Neural cell (in vitro differentiated cells): ENCODE data around the gene KLHL21. TPM values are rescaled to one million over a fixed set of nuclear protein-coding genes. Genes with fewer than 3 reads are reported as not detected.

Experiments
- H2AFZ ChIP-seq: fragments of 200-600, 300-800 bp; sonication (generic), shearing (Covaris generic); 2 replicates; pipeline ENCODE4 v1.6.0; 2014; ENCODE audit warnings: low read depth, mild to moderate bottlenecking, antibody characterized with exemption, low read length, moderate library complexity
- H3F3A ChIP-seq: fragments of 200-600 bp; shearing (Covaris generic); 2 replicates; pipeline ENCODE4 v1.6.1; 2016; ENCODE audit warnings: mild to moderate bottlenecking, moderate library complexity, mixed read lengths, antibody characterized with exemption, low read length; ENCODE audit not compliant: insufficient read depth, poor library complexity, severe bottlenecking
- H3K27ac ChIP-seq: fragments of 200-600, 300-800 bp; sonication (generic), shearing (Covaris generic); 2 replicates; pipeline ENCODE4 v1.5.1; 2014; ENCODE audit warnings: mild to moderate bottlenecking, low read length, moderate library complexity
- H3K27me3 ChIP-seq: fragments of 300-800, 200-600 bp; sonication (generic), shearing (Covaris generic); 2 replicates; pipeline ENCODE4 v1.6.0; 2014; ENCODE audit warnings: mild to moderate bottlenecking, low read depth, low read length, moderate library complexity; ENCODE audit not compliant: insufficient read depth
- H3K36me3 ChIP-seq: fragments of 300-800, 200-600 bp; sonication (generic), shearing (Covaris generic); 2 replicates; pipeline ENCODE4 v1.5.1; 2014; ENCODE audit warnings: mild to moderate bottlenecking, antibody characterized with exemption, low read length, moderate library complexity; ENCODE audit not compliant: insufficient read depth
- H3K4me2 ChIP-seq: fragments of 300-800, 200-600 bp; sonication (generic), shearing (Covaris generic); 2 replicates; pipeline ENCODE4 v1.6.0; 2014; ENCODE audit warnings: mild to moderate bottlenecking, low read length
- H3K4me3 ChIP-seq: fragments of 300-800, 200-600 bp; sonication (generic), shearing (Covaris generic); 2 replicates; pipeline ENCODE4 v1.5.1; 2014; ENCODE audit warnings: mild to moderate bottlenecking, low read length, moderate library complexity
- H3K79me2 ChIP-seq: fragments of 200-600 bp; shearing (Covaris generic); replicated peaks from 2 replicates; pipeline ENCODE4 v1.6.0; 2014; ENCODE audit warnings: mild to moderate bottlenecking, low read length, moderate library complexity; ENCODE audit not compliant: insufficient read depth
- H3K9ac ChIP-seq: fragments of 300-800, 200-600 bp; sonication (generic), shearing (Covaris generic); 2 replicates; pipeline ENCODE4 v1.6.1; 2016; ENCODE audit warnings: mild to moderate bottlenecking, low read length, mixed read lengths
- H3K9me2 ChIP-seq: fragments of 200-600 bp; shearing (Covaris generic); 2 replicates; pipeline ENCODE4 v1.6.1; 2016; ENCODE audit warnings: mild to moderate bottlenecking, low read length, mixed read lengths; ENCODE audit not compliant: insufficient read depth
- H3K9me3 ChIP-seq: fragments of 200-600, 300-800 bp; sonication (generic), shearing (Covaris generic); 2 replicates; pipeline ENCODE4 v1.6.1; 2016; ENCODE audit warnings: mild to moderate bottlenecking, mixed run types, low read length, moderate library complexity, mixed read lengths
- H4K20me1 ChIP-seq: fragments of 200-600 bp; shearing (Covaris generic); 2 replicates; pipeline ENCODE4 v1.6.1; 2016; ENCODE audit warnings: mild to moderate bottlenecking, mixed run types; ENCODE audit not compliant: insufficient read depth
- CTCF ChIP-seq: fragments of 450-650 bp; IDR thresholded peaks from 2 replicates; pipeline ENCODE4 v1.5.1; 2014; ENCODE audit warnings: antibody characterized with exemption, mild to moderate bottlenecking, moderate library complexity; ENCODE audit not compliant: poor library complexity, severe bottlenecking
- EP300 ChIP-seq: fragments of 450-650 bp; conservative IDR thresholded peaks from 2 replicates; pipeline ENCODE4 v1.6.1; 2014; ENCODE audit warnings: antibody characterized with exemption, mild to moderate bottlenecking, moderate library complexity; ENCODE audit not compliant: poor library complexity, severe bottlenecking
- EZH2 ChIP-seq: fragments of 200-600, 300-800 bp; shearing (Covaris generic), sonication (generic); IDR thresholded peaks from 2 replicates; pipeline ENCODE4 v1.6.1; 2014; ENCODE audit warnings: antibody characterized with exemption, low read length, borderline replicate concordance, mild to moderate bottlenecking; ENCODE audit not compliant: insufficient read depth, poor library complexity, severe bottlenecking
- MXI1 ChIP-seq: fragments of 450-650 bp; conservative IDR thresholded peaks from 2 replicates; pipeline ENCODE4 v1.6.1; 2014; ENCODE audit warnings: antibody characterized with exemption, mild to moderate bottlenecking; ENCODE audit not compliant: poor library complexity, severe bottlenecking
- POLR2AphosphoS5 ChIP-seq: IDR thresholded peaks from 2 replicates; pipeline ENCODE4 v1.6.1; 2012
- RAD21 ChIP-seq: fragments of 450-650 bp; conservative IDR thresholded peaks from 2 replicates; pipeline ENCODE4 v1.6.1; 2014; ENCODE audit warnings: antibody characterized with exemption, mild to moderate bottlenecking, moderate library complexity
- REST ChIP-seq: IDR thresholded peaks from 2 replicates; pipeline ENCODE4 v1.6.1; 2012; ENCODE audit warnings: borderline replicate concordance
- SMC3 ChIP-seq: fragments of 450-650 bp; conservative IDR thresholded peaks from 2 replicates; pipeline ENCODE4 v1.6.1; 2014; ENCODE audit warnings: antibody characterized with exemption, mild to moderate bottlenecking, moderate library complexity; ENCODE audit not compliant: poor library complexity
- TAF1 ChIP-seq: IDR thresholded peaks from 2 replicates; pipeline ENCODE4 v1.6.1; 2012; ENCODE audit warnings: low read depth
- polyA plus RNA-seq: library from polyadenylated mRNA; depleted of rRNA; stranded (reverse); fragments of >200 nt; gene quantifications from 2 replicates; pipeline ENCODE4 v1.2.3, GENCODE V29; 2014

KLHL21 gene
- polyA plus RNA-seq, 1 donor from 2014 or later, result 8.4 TPM

GRCh38 chr1:6591644-6592043 is 11.0 kb downstream of the KLHL21 start:
- H4K20me1 ChIP-seq, result no peaks in the 10 kb centered on the region
- H3K4me3 ChIP-seq, result no peak overlapping the region

GRCh38 chr1:6591222-6591621 is 11.4 kb downstream of the KLHL21 start:
- Histone ChIP-seq H3K27ac (no peak overlapping the region), H2AFZ (no peak overlapping the region), H4K20me1 (no peaks in the 10 kb centered on the region), H3K9ac (no peak overlapping the region), H3K4me2 (no peak overlapping the region), H3K79me2 (no peaks in the 10 kb centered on the region), H3K36me3 (no peaks in the 10 kb centered on the region), H3K9me2 (no peaks in the 10 kb centered on the region), H3F3A (no peaks in the 10 kb centered on the region), H3K27me3 (no peaks in the 10 kb centered on the region), H3K4me3 (no peak overlapping the region), H3K9me3 (no peaks in the 10 kb centered on the region)
- TF ChIP-seq CTCF, result no peak
- no peak for TF ChIP-seq MXI1
- no peak for TF ChIP-seq SMC3
- TF ChIP-seq POLR2AphosphoS5, result no peak
- no peak for TF ChIP-seq EP300
- TF ChIP-seq RAD21, result no peak
- no peak for TF ChIP-seq EZH2
- no peak for TF ChIP-seq TAF1
- no peak for TF ChIP-seq REST

More at GRCh38 chr1:6591644-6592043, 11.0 kb downstream of the KLHL21 start:
- Histone ChIP-seq H3K27ac (no peak overlapping the region), H3K79me2 (no peaks in the 10 kb centered on the region), H3K9ac (no peak overlapping the region), H3K27me3 (no peaks in the 10 kb centered on the region), H2AFZ (no peak overlapping the region), H3K9me3 (no peaks in the 10 kb centered on the region), H3F3A (no peaks in the 10 kb centered on the region), H3K4me2 (no peak overlapping the region), H3K36me3 (no peaks in the 10 kb centered on the region), H3K9me2 (no peaks in the 10 kb centered on the region)
- TF ChIP-seq SMC3, result no peak
- no peak for TF ChIP-seq RAD21
- no peak for TF ChIP-seq POLR2AphosphoS5
- no peak for TF ChIP-seq MXI1
- TF ChIP-seq TAF1, result no peak
- TF ChIP-seq EZH2, result no peak
- no peak for TF ChIP-seq EP300
